ENCODE data around the gene AP4M1. TPM values are rescaled to one million over a fixed set of nuclear protein-coding genes. Genes with fewer than 3 reads are reported as not detected.

The AP4M1 gene
- total RNA-seq, 2 experiments from 2014 or later, result 25.0 to 33.8 TPM

DNA sequence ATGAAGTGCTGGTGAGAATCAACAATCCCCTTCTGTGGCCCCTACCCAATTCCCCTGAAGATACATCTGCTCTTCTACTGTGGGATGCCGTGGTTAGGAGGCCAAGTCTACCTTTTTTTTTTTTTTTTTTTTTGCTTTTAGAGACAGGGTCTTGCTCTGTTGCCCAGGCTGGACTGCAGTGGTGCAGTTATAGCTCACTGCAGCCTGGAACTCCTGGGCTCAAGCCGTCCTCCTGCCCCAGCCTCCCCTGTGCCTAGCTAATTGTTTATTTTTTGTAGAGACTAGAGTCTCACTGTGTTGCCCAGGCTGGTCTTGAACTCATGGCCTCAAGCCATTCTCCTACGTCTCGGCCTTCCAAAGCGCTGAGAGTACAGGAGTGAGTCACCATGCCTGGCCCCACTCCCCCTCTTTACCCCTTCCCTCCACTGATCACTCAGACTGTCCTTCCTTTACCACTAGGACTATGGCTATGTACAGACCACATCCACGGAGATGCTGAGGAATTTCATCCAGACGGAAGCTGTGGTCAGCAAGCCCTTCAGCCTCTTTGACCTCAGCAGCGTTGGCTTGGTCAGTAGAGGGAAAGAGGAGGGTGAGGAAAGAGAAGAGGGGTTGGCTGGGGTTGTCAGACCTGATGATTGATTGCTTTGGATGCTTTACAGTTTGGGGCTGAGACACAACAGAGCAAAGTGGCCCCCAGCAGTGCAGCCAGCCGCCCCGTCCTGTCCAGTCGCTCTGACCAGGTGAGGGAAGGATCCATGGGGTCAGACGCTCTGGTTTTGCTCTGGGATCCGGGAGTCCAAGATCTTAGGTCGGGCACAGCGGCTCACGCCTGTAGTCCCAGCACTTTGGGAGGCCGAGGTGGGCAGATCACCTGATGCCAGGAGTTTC, 1.8 kb downstream of the AP4M1 start:
- POLR2A ChIA-PET, result interaction anchor here (0.5 to 2.8 kb wide), 9 partner anchors 8 to 747 kb away, joined by 3 to 13 read pairs (median 4); no protein-coding TSS in a partner anchor
- Histone ChIP-seq H2AFZ (ENCODE audit: low read length) (no peak overlapping the region), H3K9me2 (ENCODE audit: insufficient read depth, low read length) (no peaks in the 10 kb centered on the region), H4K20me1 (ENCODE audit: insufficient read depth, low read length) (peaks cover 22% of the 10 kb centered on the region), H3K4me1 (ENCODE audit: insufficient read depth, low read length, poor library complexity, severe bottlenecking) (peaks cover 25% of the 10 kb centered on the region), H3K9me3 (ENCODE audit: low read length) (no peaks in the 10 kb centered on the region), H3K27ac (ENCODE audit: low read depth, low read length, poor library complexity, severe bottlenecking) (peak overlapping the region; percentile 92), H3K4me3 (ENCODE audit: low read depth, low read length, poor library complexity, severe bottlenecking) (peak overlapping the region; percentile 90), H3K36me3 (ENCODE audit: insufficient read depth, low read length) (peaks cover 53% of the 10 kb centered on the region), H3K4me2 (ENCODE audit: low read length) (peak overlapping the region; percentile 96), H3K79me2 (ENCODE audit: insufficient read depth, low read depth, low read length) (peaks cover 39% of the 10 kb centered on the region)
- no peak for DNase-seq (ENCODE audit: low spot score)
- TF ChIP-seq EZH2phosphoT487 (IDR thresholded peaks at IDR 0.05; ENCODE audit: borderline replicate concordance, low read depth, low read length), result no peak
- TF ChIP-seq, protein P1, sequence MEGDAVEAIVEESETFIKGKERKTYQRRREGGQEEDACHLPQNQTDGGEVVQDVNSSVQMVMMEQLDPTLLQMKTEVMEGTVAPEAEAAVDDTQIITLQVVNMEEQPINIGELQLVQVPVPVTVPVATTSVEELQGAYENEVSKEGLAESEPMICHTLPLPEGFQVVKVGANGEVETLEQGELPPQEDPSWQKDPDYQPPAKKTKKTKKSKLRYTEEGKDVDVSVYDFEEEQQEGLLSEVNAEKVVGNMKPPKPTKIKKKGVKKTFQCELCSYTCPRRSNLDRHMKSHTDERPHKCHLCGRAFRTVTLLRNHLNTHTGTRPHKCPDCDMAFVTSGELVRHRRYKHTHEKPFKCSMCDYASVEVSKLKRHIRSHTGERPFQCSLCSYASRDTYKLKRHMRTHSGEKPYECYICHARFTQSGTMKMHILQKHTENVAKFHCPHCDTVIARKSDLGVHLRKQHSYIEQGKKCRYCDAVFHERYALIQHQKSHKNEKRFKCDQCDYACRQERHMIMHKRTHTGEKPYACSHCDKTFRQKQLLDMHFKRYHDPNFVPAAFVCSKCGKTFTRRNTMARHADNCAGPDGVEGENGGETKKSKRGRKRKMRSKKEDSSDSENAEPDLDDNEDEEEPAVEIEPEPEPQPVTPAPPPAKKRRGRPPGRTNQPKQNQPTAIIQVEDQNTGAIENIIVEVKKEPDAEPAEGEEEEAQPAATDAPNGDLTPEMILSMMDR (conservative IDR thresholded peaks at IDR 0.05; ENCODE audit: low read length), result no peak
- intact Hi-C loops (cut with micrococcal nuclease; ENCODE audit: unreplicated experiment), result no loop called here
- BruUV-seq (replicated peaks), result no TSS peak
- CTCF ChIA-PET (ENCODE audit: unreplicated experiment), result interaction anchor here (1.6 to 1.7 kb wide), 2 partner anchors 21 to 22 kb away, joined by 5 read pairs; no protein-coding TSS in a partner anchor

DNA sequence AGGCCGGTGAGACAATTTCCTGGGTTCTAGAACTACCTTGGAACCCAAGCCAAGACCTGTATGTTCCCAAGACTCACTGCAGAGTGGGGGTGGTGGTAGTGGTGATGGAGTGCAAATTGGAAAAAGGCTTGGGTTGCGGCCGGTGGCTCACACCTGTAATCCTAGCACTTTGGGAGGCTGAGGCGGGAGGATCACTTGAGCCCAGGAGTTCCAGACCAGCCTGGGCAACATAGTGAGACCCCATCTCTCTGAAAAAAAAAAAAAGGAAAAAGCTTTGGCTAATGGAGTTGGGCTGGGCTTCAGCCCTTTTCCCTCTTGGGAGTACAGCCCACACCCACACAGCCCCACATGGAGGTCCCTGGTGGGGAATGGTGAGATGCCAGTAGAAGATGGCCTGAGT, 4.1 kb downstream of the AP4M1 start:
- Histone ChIP-seq H2AFZ (ENCODE audit: low read length) (no peak overlapping the region), H3K27ac (ENCODE audit: low read depth, low read length, poor library complexity, severe bottlenecking) (no peak overlapping the region), H3K4me2 (ENCODE audit: low read length) (no peak overlapping the region), H3K9me3 (ENCODE audit: low read length) (no peaks in the 10 kb centered on the region), H3K79me2 (ENCODE audit: insufficient read depth, low read depth, low read length) (peaks cover 16% of the 10 kb centered on the region), H3K4me3 (ENCODE audit: low read depth, low read length, poor library complexity, severe bottlenecking) (no peak overlapping the region), H3K4me1 (ENCODE audit: insufficient read depth, low read length, poor library complexity, severe bottlenecking) (peaks cover 13% of the 10 kb centered on the region), H3K36me3 (ENCODE audit: insufficient read depth, low read length) (peaks cover 50% of the 10 kb centered on the region), H3K9me2 (ENCODE audit: insufficient read depth, low read length) (no peaks in the 10 kb centered on the region), H4K20me1 (ENCODE audit: insufficient read depth, low read length) (no peaks in the 10 kb centered on the region)
- TF ChIP-seq EZH2phosphoT487 (IDR thresholded peaks at IDR 0.05; ENCODE audit: borderline replicate concordance, low read depth, low read length), result no peak
- TF ChIP-seq, protein P1 (conservative IDR thresholded peaks at IDR 0.05; ENCODE audit: low read length), result no peak
- DNase-seq (ENCODE audit: low spot score), result no peak
- ChIA-PET POLR2A (no interaction called here), CTCF (ENCODE audit: unreplicated experiment) (no interaction called here)
- intact Hi-C loops (cut with micrococcal nuclease; ENCODE audit: unreplicated experiment), result no loop called here
- BruUV-seq (replicated peaks), result no TSS peak

DNA sequence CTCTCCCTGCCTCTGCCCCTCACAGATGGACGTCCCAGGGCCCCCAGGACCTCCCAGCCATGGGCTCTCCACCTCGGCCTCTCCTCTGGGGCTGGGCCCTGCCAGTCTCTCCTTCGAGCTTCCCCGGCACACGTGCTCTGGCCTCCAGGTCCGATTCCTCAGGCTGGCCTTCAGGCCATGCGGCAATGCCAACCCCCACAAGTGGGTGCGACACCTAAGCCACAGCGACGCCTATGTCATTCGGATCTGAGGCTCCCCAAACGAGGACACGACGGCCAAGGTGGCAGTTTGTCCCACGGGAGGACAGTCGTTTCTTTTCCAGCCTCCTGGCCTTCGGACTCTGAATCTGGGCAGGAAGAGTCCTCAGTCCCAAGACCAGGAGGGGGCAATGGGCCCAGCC, 5.2 kb downstream of the AP4M1 start:
- Histone ChIP-seq H3K9me2 (ENCODE audit: insufficient read depth, low read length) (no peaks in the 10 kb centered on the region), H3K4me2 (ENCODE audit: low read length) (no peak overlapping the region), H3K27ac (ENCODE audit: low read depth, low read length, poor library complexity, severe bottlenecking) (no peak overlapping the region), H3K4me1 (ENCODE audit: insufficient read depth, low read length, poor library complexity, severe bottlenecking) (peaks cover 13% of the 10 kb centered on the region), H3K9me3 (ENCODE audit: low read length) (no peaks in the 10 kb centered on the region), H3K79me2 (ENCODE audit: insufficient read depth, low read depth, low read length) (peaks cover 9% of the 10 kb centered on the region; the same call in 1 of the 2 replicates), H3K4me3 (ENCODE audit: low read depth, low read length, poor library complexity, severe bottlenecking) (no peak overlapping the region), H3K36me3 (ENCODE audit: insufficient read depth, low read length) (peaks cover 57% of the 10 kb centered on the region), H4K20me1 (ENCODE audit: insufficient read depth, low read length) (no peaks in the 10 kb centered on the region), H2AFZ (ENCODE audit: low read length) (no peak overlapping the region)
- ChIA-PET CTCF (ENCODE audit: unreplicated experiment) (no interaction called here), POLR2A (no interaction called here)
- no peak for DNase-seq (ENCODE audit: low spot score)
- no TSS peak for BruUV-seq (replicated peaks)
- intact Hi-C loops (cut with micrococcal nuclease; ENCODE audit: unreplicated experiment), result no loop called here
- TF ChIP-seq, protein P1 (conservative IDR thresholded peaks at IDR 0.05; ENCODE audit: low read length), result no peak
- TF ChIP-seq EZH2phosphoT487 (IDR thresholded peaks at IDR 0.05; ENCODE audit: borderline replicate concordance, low read depth, low read length), result no peak

All from OCI-LY7 (cell line).